DOHH2 (cell line): ENCODE measurements around the gene STUB1.

Experiments used
- H3F3A ChIP-seq: fragments of 200-600 bp; sonication (generic), shearing (Covaris generic); 2 replicates; pipeline ENCODE4 v1.6.0; 2016; ENCODE audit warnings: antibody characterized with exemption, mild to moderate bottlenecking; ENCODE audit not compliant: control insufficient read depth, insufficient read depth
- H3K27ac ChIP-seq: fragments of 200-600 bp; sonication (generic); 2 replicates; pipeline ENCODE4 v1.5.1; 2014; ENCODE audit warnings: low read depth, mild to moderate bottlenecking, low read length, moderate library complexity
- H3K27me3 ChIP-seq: fragments of 200-600 bp; sonication (generic); 2 replicates; pipeline ENCODE4 v1.6.1; 2014; ENCODE audit warnings: mild to moderate bottlenecking, low read length, mixed read lengths; ENCODE audit not compliant: control insufficient read depth
- H3K36me3 ChIP-seq: fragments of 200-600 bp; sonication (generic); 2 replicates; pipeline ENCODE4 v1.6.1; 2014; ENCODE audit warnings: mild to moderate bottlenecking, low read length, moderate library complexity, mixed read lengths; ENCODE audit not compliant: control insufficient read depth
- H3K4me1 ChIP-seq: fragments of 200-600 bp; sonication (generic); 2 replicates; pipeline ENCODE4 v1.6.1; 2014; ENCODE audit warnings: mild to moderate bottlenecking, low read length, mixed read lengths; ENCODE audit not compliant: control insufficient read depth
- H3K4me2 ChIP-seq: fragments of 200-600 bp; sonication (generic); 2 replicates; pipeline ENCODE4 v1.6.0; 2014; ENCODE audit warnings: mild to moderate bottlenecking, low read length, moderate library complexity
- H3K4me3 ChIP-seq: fragments of 200-600 bp; sonication (generic); 2 replicates; pipeline ENCODE4 v1.5.1; 2014; ENCODE audit warnings: mild to moderate bottlenecking, low read length, mixed read lengths
- H3K79me2 ChIP-seq: fragments of 200-600 bp; sonication (generic); 2 replicates; pipeline ENCODE4 v1.6.1; 2014; ENCODE audit warnings: mild to moderate bottlenecking, low read length, mixed read lengths; ENCODE audit not compliant: control insufficient read depth
- H3K9me2 ChIP-seq: fragments of 200-600 bp; sonication (generic); replicated peaks from 2 replicates; pipeline ENCODE4 v1.6.1; 2014; ENCODE audit warnings: mild to moderate bottlenecking, low read length, mixed read lengths; ENCODE audit not compliant: control insufficient read depth
- H3K9me3 ChIP-seq: fragments of 200-600 bp; sonication (generic); 2 replicates; pipeline ENCODE4 v1.6.1; 2014; ENCODE audit warnings: antibody characterized with exemption, low read length, mixed read lengths; ENCODE audit not compliant: control insufficient read depth, insufficient read depth
- H4K20me1 ChIP-seq: fragments of 200-600 bp; sonication (generic); 2 replicates; pipeline ENCODE4 v1.6.0; 2014; ENCODE audit warnings: low read depth, mild to moderate bottlenecking, antibody characterized with exemption, low read length, moderate library complexity; ENCODE audit not compliant: control insufficient read depth, insufficient read depth
- CTCF ChIP-seq: fragments of 200-600 bp; sonication (generic); IDR thresholded peaks from one replicate; pipeline ENCODE4 v1.5.1; 2014; ENCODE audit warnings: antibody characterized with exemption, mild to moderate bottlenecking, low read depth, low read length; ENCODE audit not compliant: poor library complexity, severe bottlenecking
- EZH2phosphoT487 ChIP-seq: fragments of 200-600 bp; sonication (generic); IDR thresholded peaks from 2 replicates; pipeline ENCODE4 v1.6.1; 2017; ENCODE audit warnings: borderline replicate concordance, mild to moderate bottlenecking, antibody characterized with exemption, low read length, moderate library complexity, mixed read lengths

STUB1 gene

GRCh38 chr16:649631-650030 is 30.6 kb upstream of the STUB1 start:
- H3K4me1 ChIP-seq, result peaks cover 33% of the 10 kb centered on the region
- H3K9me3 ChIP-seq, result no peaks in the 10 kb centered on the region
- TF ChIP-seq CTCF, result no peak
- TF ChIP-seq EZH2phosphoT487, result no peak
- H3K4me3 ChIP-seq, result peak overlapping the region; percentile 80
- peaks cover 7% of the 10 kb centered on the region for H3F3A ChIP-seq
- no peaks in the 10 kb centered on the region for H4K20me1 ChIP-seq
- H3K4me2 ChIP-seq, result peak overlapping the region; percentile 99
- no peaks in the 10 kb centered on the region for H3K9me2 ChIP-seq
- peaks cover 57% of the 10 kb centered on the region for H3K79me2 ChIP-seq
- H3K27ac ChIP-seq, result peak overlapping the region; percentile 50
- H3K27me3 ChIP-seq, result no peaks in the 10 kb centered on the region
- peaks cover 49% of the 10 kb centered on the region for H3K36me3 ChIP-seq

- no peak for TF ChIP-seq EZH2phosphoT487
- no peak for TF ChIP-seq CTCF
- no peaks in the 10 kb centered on the region for H3K9me3 ChIP-seq
- no peaks in the 10 kb centered on the region for H4K20me1 ChIP-seq
- no peaks in the 10 kb centered on the region for H3K27me3 ChIP-seq
- H3K27ac ChIP-seq, result no peak overlapping the region
- H3K4me1 ChIP-seq, result peaks cover 33% of the 10 kb centered on the region
- H3F3A ChIP-seq, result peaks cover 5% of the 10 kb centered on the region
- peaks cover 39% of the 10 kb centered on the region for H3K79me2 ChIP-seq
- H3K4me2 ChIP-seq, result no peak overlapping the region
- peaks cover 63% of the 10 kb centered on the region for H3K36me3 ChIP-seq
- H3K9me2 ChIP-seq, result no peaks in the 10 kb centered on the region
- H3K4me3 ChIP-seq, result no peak overlapping the region
These were observed 28.4 kb upstream of the STUB1 start for GRCh38 chr16:651844-652243.

- H3K9me2 ChIP-seq, result no peaks in the 10 kb centered on the region
- H3K36me3 ChIP-seq, result peaks cover 61% of the 10 kb centered on the region
- no peaks in the 10 kb centered on the region for H3K27me3 ChIP-seq
- H4K20me1 ChIP-seq, result no peaks in the 10 kb centered on the region
- no peak overlapping the region for H3K4me3 ChIP-seq
- peaks cover 31% of the 10 kb centered on the region for H3K79me2 ChIP-seq
- peaks cover 24% of the 10 kb centered on the region for H3K4me1 ChIP-seq
- H3F3A ChIP-seq, result peaks cover 5% of the 10 kb centered on the region
- TF ChIP-seq CTCF (no peak), EZH2phosphoT487 (no peak)
- no peak overlapping the region for H3K27ac ChIP-seq
- H3K4me2 ChIP-seq, result no peak overlapping the region
- no peaks in the 10 kb centered on the region for H3K9me3 ChIP-seq
These were observed 27.5 kb upstream of the STUB1 start for GRCh38 chr16:652454-653305.
